ENCODE data around the gene C5orf52.
"Not testable (repeated sequence)": the region's sequence is repeated elsewhere in the genome, so short reads cannot be mapped to it uniquely, and the experiment has no call there.

C5orf52 gene

GRCh38 chr5:157670662-157671591, at the start of gene C5orf52:
Gene C5orf52 (plus strand): TSS chr5:157671533. CDS start chr5:157671615, 82 bp downstream.
- DNase-seq: no peak

GRCh38 chr5:157624144-157624543, 47.2 kb upstream of the C5orf52 start:
- no peak for DNase-seq

- no peak for DNase-seq
Observed at GRCh38 chr5:157626831-157627230, 44.5 kb upstream of the C5orf52 start.

- DNase-seq: no peak
Observed at GRCh38 chr5:157630341-157630740, 41.0 kb upstream of the C5orf52 start.

- no peak for DNase-seq
Observed at GRCh38 chr5:157640406-157641066, 30.8 kb upstream of the C5orf52 start.

GRCh38 chr5:157648275-157648990, 22.9 kb upstream of the C5orf52 start:
- DNase-seq: no peak

GRCh38 chr5:157649101-157649500, 22.2 kb upstream of the C5orf52 start:
- no peak for DNase-seq

GRCh38 chr5:157650991-157651611, 20.2 kb upstream of the C5orf52 start:
- DNase-seq: no peak

- DNase-seq: peak; percentile 54
Observed at GRCh38 chr5:157651623-157652376, 19.5 kb upstream of the C5orf52 start.

GRCh38 chr5:157652377-157652692, 19.0 kb upstream of the C5orf52 start, which contains the start of gene SOX30:
Gene SOX30 (minus strand): TSS chr5:157652438. CDS start chr5:157652078, 360 bp downstream.
- DNase-seq: no peak

GRCh38 chr5:157657516-157657915, 13.8 kb upstream of the C5orf52 start:
- no peak for DNase-seq

GRCh38 chr5:157658893-157659292, 12.4 kb upstream of the C5orf52 start:
- no peak for DNase-seq

GRCh38 chr5:157659868-157660660, 11.3 kb upstream of the C5orf52 start:
- no peak for DNase-seq

- no peak for DNase-seq
Observed at GRCh38 chr5:157665467-157666070, 5.8 kb upstream of the C5orf52 start.

- DNase-seq: no peak
Observed at GRCh38 chr5:157668356-157668755, 3.0 kb upstream of the C5orf52 start.

GRCh38 chr5:157669701-157670097, 1.6 kb upstream of the C5orf52 start:
- DNase-seq: no peak

GRCh38 chr5:157671592-157672330, 428 bp downstream of the C5orf52 start:
- no peak for DNase-seq

GRCh38 chr5:157672976-157673375, 1.6 kb downstream of the C5orf52 start:
- DNase-seq: no peak

- not testable (repeated sequence) for DNase-seq
Observed at GRCh38 chr5:157674351-157674750, 3.0 kb downstream of the C5orf52 start.

- no peak for DNase-seq
Observed at GRCh38 chr5:157677931-157678330, 6.6 kb downstream of the C5orf52 start.
